OCI-LY7 (cell line): ENCODE results near the gene TRIP6.

Experiments used
- CTCF ChIP-seq: fragments of 200-600 bp; sonication (generic); conservative IDR thresholded peaks from 2 replicates; pipeline ENCODE4 v1.5.1; 2014; ENCODE audit warnings: mild to moderate bottlenecking, antibody characterized with exemption, low read length, moderate library complexity, mixed read lengths
- EZH2phosphoT487 ChIP-seq: fragments of 200-600 bp; sonication (generic); IDR thresholded peaks from 2 replicates; pipeline ENCODE4 v1.6.1; 2018; ENCODE audit warnings: low read depth, borderline replicate concordance, mild to moderate bottlenecking, mixed run types, antibody characterized with exemption, low read length, moderate library complexity, mixed read lengths

GRCh38 chr7:100823534-100823933 is 43.7 kb upstream of the TRIP6 start:
- TF ChIP-seq CTCF = no peak
- TF ChIP-seq EZH2phosphoT487 = no peak
